WTC11 (cell line): ENCODE results near the gene SHISAL2A. TPM values are rescaled to one million over a fixed set of nuclear protein-coding genes. Genes with fewer than 3 reads are reported as not detected.

ENCODE experiments used
- ATAC-seq: fragments of 200-7000 bp; cut with Tn5 transposase; 2 replicates; pipeline ENCODE4 v1.10.0; 2021; ENCODE audit warnings: mild to moderate bottlenecking, moderate library complexity
- CTCF ChIA-PET: fragments of 300-600 bp; sonication (Branson Sonifier 250); formaldehyde crosslinking; loops from one replicate; lab custom pipeline; 2021; ENCODE audit warnings: antibody characterized with exemption; lab: Charles Lee
- POLR2A ChIA-PET: fragments of 350-600 bp; sonication (Branson Sonifier 250); formaldehyde crosslinking; loops from one replicate; lab custom pipeline; 2021; ENCODE audit warnings: antibody characterized with exemption; lab: Charles Lee
- DNase-seq: peaks from one replicate; pipeline ENCODE4 v3.0.0; 2021; ENCODE audit warnings: low spot score
- H3K27ac Mint-ChIP-seq: 2 replicates; pipeline ENCODE4 v1.8.0; 2021; ENCODE audit warnings: mixed read lengths
- H3K27me3 Mint-ChIP-seq: 2 replicates; pipeline ENCODE4 v1.8.0; 2021; ENCODE audit warnings: low read depth, mild to moderate bottlenecking, moderate library complexity, mixed read lengths
- H3K36me3 Mint-ChIP-seq: 2 replicates; pipeline ENCODE4 v1.8.0; 2021; ENCODE audit warnings: mixed read lengths
- H3K4me1 Mint-ChIP-seq: 2 replicates; pipeline ENCODE4 v1.8.0; 2022; ENCODE audit warnings: mixed read lengths
- H3K4me3 Mint-ChIP-seq: 2 replicates; pipeline ENCODE4 v1.8.0; 2021; ENCODE audit warnings: mild to moderate bottlenecking, moderate library complexity, mixed read lengths
- H3K9me3 Mint-ChIP-seq: 2 replicates; pipeline ENCODE4 v1.8.0; 2021; ENCODE audit warnings: mixed read lengths
- CBFB ChIP-seq: sonication (generic); formaldehyde crosslinking; IDR thresholded peaks from 2 replicates; pipeline ENCODE4 v1.8.1; 2022; ENCODE audit warnings: mild to moderate bottlenecking, low read depth, missing genetic modification reagents
- ESRRA ChIP-seq: sonication (generic); formaldehyde crosslinking; IDR thresholded peaks from 2 replicates; pipeline ENCODE4 v1.8.1; 2022; ENCODE audit warnings: mild to moderate bottlenecking, missing genetic modification reagents, borderline replicate concordance
- GTF2I ChIP-seq: fragments of 250-450 bp; sonication (Bioruptor Pico); conservative IDR thresholded peaks from 2 replicates; pipeline ENCODE4 v1.4.0; 2021; ENCODE audit warnings: mild to moderate bottlenecking
- IRF2 ChIP-seq: sonication (generic); formaldehyde crosslinking; IDR thresholded peaks from 2 replicates; pipeline ENCODE4 v1.8.0; 2022; ENCODE audit warnings: low read depth, missing genetic modification reagents, borderline replicate concordance
- JAZF1 ChIP-seq: fragments of 250-450 bp; sonication (Bioruptor Pico); IDR thresholded peaks from 2 replicates; pipeline ENCODE4 v1.9.0; 2021; ENCODE audit warnings: moderate library complexity, mild to moderate bottlenecking, inconsistent platforms
- JUN ChIP-seq: sonication (generic); formaldehyde crosslinking; IDR thresholded peaks from 2 replicates; pipeline ENCODE4 v1.8.0; 2023; ENCODE audit warnings: mild to moderate bottlenecking, missing genetic modification reagents
- MXD4 ChIP-seq: fragments of 250-450 bp; sonication (Bioruptor Pico); IDR thresholded peaks from 2 replicates; pipeline ENCODE4 v1.8.0; 2021; ENCODE audit warnings: mild to moderate bottlenecking, moderate library complexity, borderline replicate concordance
- NFE2L1 ChIP-seq: sonication (generic); formaldehyde crosslinking; IDR thresholded peaks from 2 replicates; pipeline ENCODE4 v1.8.1; 2023; ENCODE audit warnings: missing genetic modification reagents
- NR2C2 ChIP-seq: sonication (generic); formaldehyde crosslinking; IDR thresholded peaks from 2 replicates; pipeline ENCODE4 v1.8.0; 2022; ENCODE audit warnings: mild to moderate bottlenecking, missing genetic modification reagents
- OVOL2 ChIP-seq: fragments of 250-450 bp; sonication (Bioruptor Pico); IDR thresholded peaks from 2 replicates; pipeline ENCODE4 v1.9.0; 2021; ENCODE audit warnings: mild to moderate bottlenecking, borderline replicate concordance
- PRRX2 ChIP-seq: fragments of 250-450 bp; sonication (Bioruptor Pico); IDR thresholded peaks from 2 replicates; pipeline ENCODE4 v1.8.0; 2021; ENCODE audit warnings: mild to moderate bottlenecking
- TP53 ChIP-seq: sonication (generic); formaldehyde crosslinking; IDR thresholded peaks from 2 replicates; pipeline ENCODE4 v1.8.1; 2023; ENCODE audit warnings: mild to moderate bottlenecking, missing genetic modification reagents
- ZBTB21 ChIP-seq: sonication (generic); formaldehyde crosslinking; IDR thresholded peaks from 2 replicates; pipeline ENCODE4 v1.8.1; 2023; ENCODE audit warnings: mild to moderate bottlenecking, missing genetic modification reagents, borderline replicate concordance
- ZBTB43 ChIP-seq: sonication (generic); formaldehyde crosslinking; IDR thresholded peaks from 2 replicates; pipeline ENCODE4 v1.8.1; 2023; ENCODE audit warnings: mild to moderate bottlenecking, missing genetic modification reagents
- ZNF121 ChIP-seq: sonication (generic); formaldehyde crosslinking; IDR thresholded peaks from 2 replicates; pipeline ENCODE4 v1.8.0; 2023; ENCODE audit warnings: missing genetic modification reagents
- ZNF317 ChIP-seq: sonication (generic); formaldehyde crosslinking; IDR thresholded peaks from 2 replicates; pipeline ENCODE4 v1.8.1; 2023; ENCODE audit warnings: low read depth, mild to moderate bottlenecking, moderate library complexity, missing genetic modification reagents, borderline replicate concordance
- total RNA-seq: library from RNA; stranded (reverse); gene quantifications from 3 replicates; pipeline ENCODE4 v1.2.3, GENCODE V29; 2021
- TF ChIP-seq, protein P1 (sequence below): sonication (generic); formaldehyde crosslinking; IDR thresholded peaks from 2 replicates; pipeline ENCODE4 v1.8.1; 2022; ENCODE audit warnings: missing genetic modification reagents, borderline replicate concordance
- TF ChIP-seq, protein P2 (sequence below): sonication (generic); formaldehyde crosslinking; IDR thresholded peaks from 2 replicates; pipeline ENCODE4 v1.8.1; 2023; ENCODE audit warnings: mild to moderate bottlenecking, missing genetic modification reagents, moderate library complexity
- TF ChIP-seq, protein P3 (sequence below): sonication (generic); formaldehyde crosslinking; conservative IDR thresholded peaks from 2 replicates; pipeline ENCODE4 v1.8.1; 2022; ENCODE audit warnings: mild to moderate bottlenecking, missing genetic modification reagents
- TF ChIP-seq, protein P4 (sequence below): fragments of 250-450 bp; sonication (Bioruptor Pico); IDR thresholded peaks from 2 replicates; pipeline ENCODE4 v1.8.0; 2021; ENCODE audit warnings: mild to moderate bottlenecking

Gene SHISAL2A
- total RNA-seq, 1 experiment from 2014 or later = 1.4 TPM

DNA sequence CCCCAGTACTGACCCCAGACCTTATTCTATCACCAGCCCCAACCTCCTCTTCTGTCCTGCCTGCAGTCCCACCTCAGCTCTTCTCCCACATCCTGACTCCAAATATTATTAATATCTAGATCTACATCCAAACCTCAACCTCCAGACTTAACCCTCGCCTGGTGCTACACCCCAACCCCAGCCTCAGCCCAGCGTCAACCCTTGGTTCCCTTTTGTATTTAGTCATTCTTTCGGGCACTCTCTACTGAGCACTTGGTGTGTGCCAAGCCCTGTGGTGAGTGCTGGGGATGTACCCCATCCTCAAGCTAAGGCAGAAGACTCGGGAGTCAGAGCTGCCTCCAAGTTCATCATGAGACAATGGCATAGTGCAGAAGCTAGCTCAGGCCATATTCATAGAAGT lies 1.1 kb downstream of the SHISAL2A start (continued):
- TF ChIP-seq CBFB (no peak), NR2C2 (CRISPR knock-in tag) (no peak), IRF2 (CRISPR knock-in tag) (no peak)
- TF ChIP-seq, protein P1, sequence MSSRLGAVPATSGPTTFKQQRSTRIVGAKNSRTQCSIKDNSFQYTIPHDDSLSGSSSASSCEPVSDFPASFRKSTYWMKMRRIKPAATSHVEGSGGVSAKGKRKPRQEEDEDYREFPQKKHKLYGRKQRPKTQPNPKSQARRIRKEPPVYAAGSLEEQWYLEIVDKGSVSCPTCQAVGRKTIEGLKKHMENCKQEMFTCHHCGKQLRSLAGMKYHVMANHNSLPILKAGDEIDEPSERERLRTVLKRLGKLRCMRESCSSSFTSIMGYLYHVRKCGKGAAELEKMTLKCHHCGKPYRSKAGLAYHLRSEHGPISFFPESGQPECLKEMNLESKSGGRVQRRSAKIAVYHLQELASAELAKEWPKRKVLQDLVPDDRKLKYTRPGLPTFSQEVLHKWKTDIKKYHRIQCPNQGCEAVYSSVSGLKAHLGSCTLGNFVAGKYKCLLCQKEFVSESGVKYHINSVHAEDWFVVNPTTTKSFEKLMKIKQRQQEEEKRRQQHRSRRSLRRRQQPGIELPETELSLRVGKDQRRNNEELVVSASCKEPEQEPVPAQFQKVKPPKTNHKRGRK (CRISPR knock-in tag) = no peak
- TF ChIP-seq, all 79 proteins: peak for 0

DNA sequence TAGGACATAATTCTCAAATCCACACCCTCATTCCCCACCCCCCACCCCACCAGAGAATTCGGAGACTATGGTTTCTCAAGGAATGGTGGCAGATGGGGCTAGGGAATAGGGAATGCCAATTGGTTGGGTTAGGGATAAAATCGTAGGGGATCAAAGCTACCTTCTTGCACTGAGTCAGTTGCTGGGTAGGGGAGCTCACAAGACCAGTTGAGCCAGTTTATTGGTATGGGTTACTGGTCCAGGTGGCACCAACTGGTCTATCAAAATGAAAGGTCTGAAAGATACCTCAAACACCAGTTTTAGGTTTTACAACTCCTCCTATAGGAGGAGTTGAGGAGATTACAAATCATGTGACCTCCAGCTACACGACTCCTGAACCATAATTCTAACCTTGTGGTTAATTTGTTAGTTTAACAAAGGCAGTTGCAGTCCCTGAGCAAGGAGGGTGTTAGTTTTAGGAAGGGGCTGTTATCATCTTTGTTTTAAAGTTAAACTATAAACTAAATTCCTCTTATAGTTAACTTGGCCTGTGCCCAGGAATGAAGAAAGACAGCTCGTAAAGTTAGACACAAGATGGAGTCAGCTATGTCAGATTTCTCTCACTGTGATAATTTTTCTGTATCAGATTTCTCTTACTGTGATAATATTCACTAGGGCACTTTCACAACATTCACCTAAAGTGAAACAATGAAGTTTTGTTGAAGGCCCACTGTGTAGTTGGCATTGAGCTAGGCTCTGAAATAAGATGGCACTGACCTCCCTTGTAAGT lies 2.5 kb downstream of the SHISAL2A start:
- no peak for DNase-seq
- TF ChIP-seq GTF2I (CRISPR knock-in tag) = no peak
- TF ChIP-seq, protein P2, sequence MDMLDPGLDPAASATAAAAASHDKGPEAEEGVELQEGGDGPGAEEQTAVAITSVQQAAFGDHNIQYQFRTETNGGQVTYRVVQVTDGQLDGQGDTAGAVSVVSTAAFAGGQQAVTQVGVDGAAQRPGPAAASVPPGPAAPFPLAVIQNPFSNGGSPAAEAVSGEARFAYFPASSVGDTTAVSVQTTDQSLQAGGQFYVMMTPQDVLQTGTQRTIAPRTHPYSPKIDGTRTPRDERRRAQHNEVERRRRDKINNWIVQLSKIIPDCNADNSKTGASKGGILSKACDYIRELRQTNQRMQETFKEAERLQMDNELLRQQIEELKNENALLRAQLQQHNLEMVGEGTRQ (CRISPR knock-in tag) = 0 out of 2 replicates have a peak, but pooled peaks have one; percentile 19
- Mint-ChIP-seq H3K36me3 (peaks cover 6% of the 10 kb centered on the region), H3K9me3 (no peaks in the 10 kb centered on the region), H3K27me3 (peaks cover 57% of the 10 kb centered on the region), H3K27ac (no peak overlapping the region), H3K4me3 (no peak overlapping the region), H3K4me1 (peaks cover 25% of the 10 kb centered on the region)
- ChIA-PET CTCF (interaction anchor here (0.8 kb wide), 1 partner anchor 51 kb away, joined by 4 read pairs; no protein-coding TSS in a partner anchor), POLR2A (no interaction called here)
- ATAC-seq = no peak

DNA sequence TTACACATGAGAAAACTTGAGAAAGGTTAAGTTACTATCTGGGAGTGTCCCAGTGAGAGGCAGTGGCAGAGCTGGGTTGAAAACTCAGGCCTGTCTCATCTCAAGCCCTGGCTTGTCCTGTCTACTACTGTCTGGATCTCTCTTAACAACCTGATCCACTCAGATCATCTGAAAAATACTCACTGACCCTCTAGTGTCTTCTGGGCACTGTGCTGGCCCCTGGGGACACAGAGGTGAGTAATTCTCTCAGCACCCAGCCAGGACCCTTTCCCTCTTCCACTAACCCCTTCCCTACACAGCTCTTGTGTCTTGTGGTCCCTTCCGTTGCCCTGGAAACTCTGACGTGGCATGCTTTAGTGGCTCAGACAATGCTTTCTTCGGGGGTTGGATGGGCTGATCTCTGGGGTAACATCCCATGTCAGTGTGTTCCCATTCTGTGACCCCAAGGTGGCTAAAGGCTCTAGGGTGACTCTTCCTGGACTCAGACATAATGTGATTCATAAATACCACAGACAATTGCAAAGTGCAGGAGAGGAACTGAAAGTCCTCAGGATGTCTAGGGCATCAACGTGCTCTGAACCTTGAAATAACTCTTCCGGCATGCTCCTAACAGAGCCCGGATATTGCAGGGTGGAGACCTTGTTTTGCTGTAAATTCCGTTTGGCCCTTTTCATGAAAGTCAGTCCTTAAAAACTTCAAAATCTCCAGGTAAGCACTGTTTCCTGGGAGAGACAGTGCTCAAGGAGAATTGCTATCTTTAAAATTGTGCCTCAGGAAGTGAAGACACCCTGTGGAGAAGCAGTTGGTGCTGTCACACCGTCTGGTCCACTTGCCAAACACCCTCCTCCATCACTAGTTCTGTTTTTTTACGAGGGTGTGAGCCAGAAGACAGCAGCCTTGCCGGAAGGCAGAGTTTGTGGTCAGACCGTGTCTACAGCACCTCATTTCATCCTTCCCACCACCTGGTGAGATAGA lies 4.0 kb downstream of the SHISAL2A start:
- POLR2A ChIA-PET = no interaction called here
- CTCF ChIA-PET = no interaction called here

GRCh38 chr1:52637946-52638345 lies 5.0 kb downstream of the SHISAL2A start:
- CTCF ChIA-PET = no interaction called here
- Mint-ChIP-seq H3K9me3 (no peaks in the 10 kb centered on the region), H3K4me3 (no peak overlapping the region), H3K27me3 (peaks cover 32% of the 10 kb centered on the region), H3K27ac (no peak overlapping the region), H3K4me1 (peaks cover 16% of the 10 kb centered on the region), H3K36me3 (peaks cover 6% of the 10 kb centered on the region)
- no peak for ATAC-seq
- DNase-seq = no peak
- POLR2A ChIA-PET = no interaction called here
- TF ChIP-seq ZBTB43 (CRISPR knock-in tag) (no peak), GTF2I (CRISPR knock-in tag) (no peak), ZNF317 (CRISPR knock-in tag) (no peak), OVOL2 (CRISPR knock-in tag) (no peak), JAZF1 (CRISPR knock-in tag) (no peak), ESRRA (CRISPR knock-in tag) (no peak), NFE2L1 (CRISPR knock-in tag) (no peak), TP53 (CRISPR knock-in tag) (no peak), ZBTB21 (CRISPR knock-in tag) (no peak), JUN (CRISPR knock-in tag) (no peak), ZNF121 (CRISPR knock-in tag) (no peak), MXD4 (CRISPR knock-in tag) (no peak)
- TF ChIP-seq, protein P2 (CRISPR knock-in tag) = no peak
- TF ChIP-seq, protein P3, sequence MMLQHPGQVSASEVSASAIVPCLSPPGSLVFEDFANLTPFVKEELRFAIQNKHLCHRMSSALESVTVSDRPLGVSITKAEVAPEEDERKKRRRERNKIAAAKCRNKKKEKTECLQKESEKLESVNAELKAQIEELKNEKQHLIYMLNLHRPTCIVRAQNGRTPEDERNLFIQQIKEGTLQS = no peak

More for the DNA sequence above, 4.0 kb downstream of the SHISAL2A start:
- Mint-ChIP-seq H3K27me3 (peaks cover 42% of the 10 kb centered on the region), H3K36me3 (peaks cover 6% of the 10 kb centered on the region), H3K4me3 (no peak overlapping the region), H3K27ac (no peak overlapping the region), H3K9me3 (no peaks in the 10 kb centered on the region), H3K4me1 (peaks cover 22% of the 10 kb centered on the region)
- no peak for ATAC-seq
- DNase-seq = no peak
- no peak for TF ChIP-seq PRRX2 (CRISPR knock-in tag)
- no peak for TF ChIP-seq ZNF317 (CRISPR knock-in tag)
- TF ChIP-seq NR2C2 (CRISPR knock-in tag) = no peak
- TF ChIP-seq, protein P4, sequence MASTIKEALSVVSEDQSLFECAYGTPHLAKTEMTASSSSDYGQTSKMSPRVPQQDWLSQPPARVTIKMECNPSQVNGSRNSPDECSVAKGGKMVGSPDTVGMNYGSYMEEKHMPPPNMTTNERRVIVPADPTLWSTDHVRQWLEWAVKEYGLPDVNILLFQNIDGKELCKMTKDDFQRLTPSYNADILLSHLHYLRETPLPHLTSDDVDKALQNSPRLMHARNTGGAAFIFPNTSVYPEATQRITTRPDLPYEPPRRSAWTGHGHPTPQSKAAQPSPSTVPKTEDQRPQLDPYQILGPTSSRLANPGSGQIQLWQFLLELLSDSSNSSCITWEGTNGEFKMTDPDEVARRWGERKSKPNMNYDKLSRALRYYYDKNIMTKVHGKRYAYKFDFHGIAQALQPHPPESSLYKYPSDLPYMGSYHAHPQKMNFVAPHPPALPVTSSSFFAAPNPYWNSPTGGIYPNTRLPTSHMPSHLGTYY (CRISPR knock-in tag) = no peak
